PC-3 (cell line): ENCODE measurements around the gene IL17RA. TPM values are rescaled to one million over a fixed set of nuclear protein-coding genes. Genes with fewer than 3 reads are reported as not detected.
"Not testable (repeated sequence)": the region's sequence is repeated elsewhere in the genome, so short reads cannot be mapped to it uniquely, and the experiment has no call there.

Source experiments
- ATAC-seq: fragments of 200-7000 bp; cut with Tn5 transposase; 2 replicates; pipeline ENCODE4 v1.9.1; 2020; ENCODE audit warnings: mild to moderate bottlenecking, moderate library complexity
- BruUV-seq: library from RNA; stranded (reverse); fragments of 400-500 nt; replicated peaks from 2 replicates; lab custom pipeline; 2021; lab: Mats Ljungman, UMichigan
- CTCF ChIA-PET: fragments of 300-600 bp; sonication (Branson Sonifier 250); formaldehyde crosslinking; loops from one replicate; lab custom pipeline; 2022; ENCODE audit warnings: antibody characterized with exemption; lab: Charles Lee
- POLR2A ChIA-PET: fragments of 300-600 bp; sonication (Branson Sonifier 250); formaldehyde crosslinking; loops from one replicate; lab custom pipeline; 2022; ENCODE audit warnings: antibody characterized with exemption; ENCODE audit not compliant: unreplicated experiment; lab: Charles Lee
- DNase-seq: peaks from one replicate; pipeline ENCODE4 v3.0.0-alpha.2; 2015
- H2AFZ ChIP-seq: fragments of 300-600 bp; sonication (generic); 2 replicates; pipeline ENCODE4 v1.6.0; 2016; ENCODE audit warnings: antibody characterized with exemption, low read length
- H3F3A ChIP-seq: fragments of 300-600 bp; sonication (generic); one replicate; pipeline ENCODE4 v1.6.0; 2017; ENCODE audit warnings: antibody characterized with exemption, low read length, control low read depth, mild to moderate bottlenecking; ENCODE audit not compliant: unreplicated experiment
- H3K27ac ChIP-seq: fragments of 300-600 bp; sonication (generic); 2 replicates; pipeline ENCODE4 v1.5.1; 2016; ENCODE audit warnings: mild to moderate bottlenecking, low read length
- H3K27me3 ChIP-seq: fragments of 300-600 bp; sonication (generic); 2 replicates; pipeline ENCODE4 v1.6.1; 2016; ENCODE audit warnings: low read length, mixed read lengths
- H3K36me3 ChIP-seq: fragments of 300-600 bp; sonication (generic); 2 replicates; pipeline ENCODE4 v1.6.1; 2016; ENCODE audit warnings: low read depth, mixed run types, low read length, mixed read lengths
- H3K4me1 ChIP-seq: fragments of 300-600 bp; sonication (generic); 2 replicates; pipeline ENCODE4 v1.5.1; 2016; ENCODE audit warnings: low read length; ENCODE audit not compliant: insufficient read depth
- H3K4me2 ChIP-seq: fragments of 300-600 bp; sonication (generic); 2 replicates; pipeline ENCODE4 v1.6.0; 2016; ENCODE audit warnings: low read length
- H3K4me3 ChIP-seq: fragments of 300-600 bp; sonication (generic); 2 replicates; pipeline ENCODE4 v1.5.1; 2016; ENCODE audit warnings: mild to moderate bottlenecking, low read length, mixed read lengths
- H3K79me2 ChIP-seq: fragments of 300-600 bp; sonication (generic); 2 replicates; pipeline ENCODE4 v1.6.1; 2017; ENCODE audit warnings: low read length, mixed read lengths
- H3K9ac ChIP-seq: fragments of 300-600 bp; sonication (generic); 2 replicates; pipeline ENCODE4 v1.6.0; 2016; ENCODE audit warnings: mild to moderate bottlenecking, low read length
- H3K9me2 ChIP-seq: fragments of 300-600 bp; sonication (generic); replicated peaks from 2 replicates; pipeline ENCODE4 v1.6.1; 2016; ENCODE audit warnings: mixed run types, low read length, mixed read lengths
- H3K9me3 ChIP-seq: fragments of 300-600 bp; sonication (generic); 2 replicates; pipeline ENCODE4 v1.6.1; 2016; ENCODE audit warnings: low read length, mixed read lengths
- H4K20me1 ChIP-seq: fragments of 300-600 bp; sonication (generic); 2 replicates; pipeline ENCODE4 v1.6.1; 2016; ENCODE audit warnings: low read length, mixed read lengths
- EZH2 ChIP-seq: fragments of 300-600 bp; sonication (generic); IDR thresholded peaks from one replicate; pipeline ENCODE4 v1.6.1; 2017; ENCODE audit warnings: antibody characterized with exemption, mild to moderate bottlenecking, low read length; ENCODE audit not compliant: unreplicated experiment
- EZH2phosphoT487 ChIP-seq: fragments of 300-600 bp; sonication (generic); IDR thresholded peaks from 2 replicates; pipeline ENCODE4 v1.6.1; 2018; ENCODE audit warnings: mild to moderate bottlenecking, antibody characterized with exemption, low read length, borderline replicate concordance
- intact Hi-C: fragments of 100-400 bp; cut with micrococcal nuclease; formaldehyde crosslinking; loops from 2 replicates; pipeline ENCODE4 v1.9.0; 2023
- total RNA-seq: library from RNA; depleted of rRNA; stranded (reverse); fragments of >200 nt; gene quantifications from 2 replicates; pipeline ENCODE4 v1.2.3, GENCODE V29; 2014
- TF ChIP-seq, protein P1 (sequence below): fragments of 300-600 bp; sonication (generic); conservative IDR thresholded peaks from 2 replicates; pipeline ENCODE4 v1.5.1; 2017; ENCODE audit warnings: antibody characterized with exemption, low read depth, mild to moderate bottlenecking, low read length

The IL17RA gene
- total RNA-seq, 1 experiment from 2014 or later = 5.9 TPM

DNA sequence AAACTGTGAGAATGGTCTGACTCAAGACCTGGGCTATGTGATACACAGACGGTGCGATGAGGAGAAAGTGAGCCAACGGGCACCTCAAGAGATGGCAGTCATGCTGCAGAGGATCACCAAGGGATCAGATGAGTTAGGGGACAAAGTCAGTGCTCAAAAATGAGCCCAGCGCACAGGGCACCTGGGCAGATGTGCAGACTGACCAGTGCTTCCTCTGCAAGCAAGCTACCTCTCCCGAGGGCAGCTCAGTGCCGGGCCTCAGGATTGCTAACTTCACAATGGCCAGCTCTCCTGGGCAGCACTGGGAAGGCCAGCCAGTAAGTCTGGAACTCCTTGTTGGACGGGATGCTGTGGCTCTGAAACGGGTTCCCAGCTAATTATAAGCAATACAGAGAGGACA is 59.0 kb downstream of the IL17RA start:
- H3K4me2 ChIP-seq = no peak overlapping the region
- CTCF ChIA-PET = no interaction called here

GRCh38 chr22:17145021-17145680 is 60.4 kb downstream of the IL17RA start:
- POLR2A ChIA-PET = no interaction called here
- no TSS peak for BruUV-seq
- CTCF ChIA-PET = no interaction called here
- Histone ChIP-seq H3K9me2 (no peaks in the 10 kb centered on the region), H3K4me1 (no peaks in the 10 kb centered on the region), H3K79me2 (peaks cover 14% of the 10 kb centered on the region), H3K9me3 (no peaks in the 10 kb centered on the region), H3K27ac (no peak overlapping the region), H3K36me3 (0 out of 2 replicates have a peak, but pooled peaks cover 3% of the 10 kb centered on the region), H3K4me2 (no peak overlapping the region), H2AFZ (no peak overlapping the region), H4K20me1 (no peaks in the 10 kb centered on the region), H3K9ac (no peak overlapping the region), H3F3A (no peaks in the 10 kb centered on the region), H3K4me3 (no peak overlapping the region), H3K27me3 (no peaks in the 10 kb centered on the region)
- TF ChIP-seq EZH2phosphoT487 (no peak), EZH2 (no peak)
- TF ChIP-seq, protein P1, sequence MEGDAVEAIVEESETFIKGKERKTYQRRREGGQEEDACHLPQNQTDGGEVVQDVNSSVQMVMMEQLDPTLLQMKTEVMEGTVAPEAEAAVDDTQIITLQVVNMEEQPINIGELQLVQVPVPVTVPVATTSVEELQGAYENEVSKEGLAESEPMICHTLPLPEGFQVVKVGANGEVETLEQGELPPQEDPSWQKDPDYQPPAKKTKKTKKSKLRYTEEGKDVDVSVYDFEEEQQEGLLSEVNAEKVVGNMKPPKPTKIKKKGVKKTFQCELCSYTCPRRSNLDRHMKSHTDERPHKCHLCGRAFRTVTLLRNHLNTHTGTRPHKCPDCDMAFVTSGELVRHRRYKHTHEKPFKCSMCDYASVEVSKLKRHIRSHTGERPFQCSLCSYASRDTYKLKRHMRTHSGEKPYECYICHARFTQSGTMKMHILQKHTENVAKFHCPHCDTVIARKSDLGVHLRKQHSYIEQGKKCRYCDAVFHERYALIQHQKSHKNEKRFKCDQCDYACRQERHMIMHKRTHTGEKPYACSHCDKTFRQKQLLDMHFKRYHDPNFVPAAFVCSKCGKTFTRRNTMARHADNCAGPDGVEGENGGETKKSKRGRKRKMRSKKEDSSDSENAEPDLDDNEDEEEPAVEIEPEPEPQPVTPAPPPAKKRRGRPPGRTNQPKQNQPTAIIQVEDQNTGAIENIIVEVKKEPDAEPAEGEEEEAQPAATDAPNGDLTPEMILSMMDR = no peak
- intact Hi-C loops = no loop called here
- ATAC-seq (no peak), DNase-seq (no peak)

More for the DNA sequence above, 59.0 kb downstream of the IL17RA start:
- no peaks in the 10 kb centered on the region for H3K9me3 ChIP-seq
- peaks cover 3% of the 10 kb centered on the region; the same call in 1 of the 2 replicates for H3K36me3 ChIP-seq
- no peak for TF ChIP-seq EZH2
- TF ChIP-seq, protein P1 = no peak
- no peak for TF ChIP-seq EZH2phosphoT487
- POLR2A ChIA-PET = no interaction called here
- H3K9me2 ChIP-seq = no peaks in the 10 kb centered on the region
- ATAC-seq = no peak
- H3K4me3 ChIP-seq = no peak overlapping the region
- no peaks in the 10 kb centered on the region for H3K27me3 ChIP-seq
- no TSS peak for BruUV-seq
- H4K20me1 ChIP-seq = no peaks in the 10 kb centered on the region
- no peak overlapping the region for H2AFZ ChIP-seq
- H3K9ac ChIP-seq = no peak overlapping the region
- no peak overlapping the region for H3K27ac ChIP-seq
- intact Hi-C loops = no loop called here
- no peaks in the 10 kb centered on the region for H3K4me1 ChIP-seq
- no peak for DNase-seq
- no peaks in the 10 kb centered on the region for H3F3A ChIP-seq
- H3K79me2 ChIP-seq = 0 out of 2 replicates have a peak, but pooled peaks cover 1% of the 10 kb centered on the region

DNA sequence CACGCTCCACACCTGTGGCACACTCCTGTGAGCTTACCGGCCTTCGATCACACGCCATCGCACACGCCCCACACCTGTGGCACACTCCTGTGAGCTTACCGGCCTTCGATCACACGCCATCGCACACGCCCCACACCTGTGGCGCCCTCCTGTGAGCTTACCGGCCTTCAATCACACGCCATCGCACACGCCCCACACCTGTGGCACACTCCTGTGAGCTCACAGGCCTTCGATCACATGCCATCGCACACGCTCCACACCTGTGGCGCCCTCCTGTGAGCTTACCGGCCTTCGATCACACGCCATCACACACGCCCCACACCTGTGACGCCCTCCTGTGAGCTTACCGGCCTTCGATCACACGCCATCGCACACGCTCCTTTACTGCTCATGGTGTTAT is 62.7 kb downstream of the IL17RA start:
- H3F3A ChIP-seq, H3K9me3 ChIP-seq, POLR2A ChIA-PET, BruUV-seq, H3K27ac ChIP-seq, DNase-seq, CTCF ChIA-PET, intact Hi-C loops, H3K27me3 ChIP-seq, H3K9me2 ChIP-seq, H3K4me3 ChIP-seq, ATAC-seq, H3K4me2 ChIP-seq, H4K20me1 ChIP-seq, H3K36me3 ChIP-seq, H3K9ac ChIP-seq, H3K4me1 ChIP-seq, H2AFZ ChIP-seq: not testable (repeated sequence)
- H3K79me2 ChIP-seq = peaks cover 35% of the 10 kb centered on the region
